Urinary bladder (tissue), 4 donors: ENCODE results near the gene C15orf62. TPM values are rescaled to one million over a fixed set of nuclear protein-coding genes. Genes with fewer than 3 reads are reported as not detected.
A peak's percentile ranks its signal among the peaks of the same experiment; 100 is the strongest.

Experiments used
- DNase-seq: peaks from one replicate; pipeline ENCODE4 v3.0.0-alpha.2; 2015; ENCODE audit errors: extremely low spot score
- H3K27ac ChIP-seq: one replicate; pipeline ENCODE4 v1.5.1; 2013; ENCODE audit warnings: low read depth, mild to moderate bottlenecking, moderate library complexity
- H3K36me3 ChIP-seq: one replicate; pipeline ENCODE4 v1.6.1; 2013; ENCODE audit warnings: mild to moderate bottlenecking, moderate library complexity; ENCODE audit not compliant: insufficient read depth
- H3K4me1 ChIP-seq: one replicate; pipeline ENCODE4 v1.6.1; 2013; ENCODE audit warnings: mild to moderate bottlenecking, moderate library complexity; ENCODE audit not compliant: insufficient read depth
- H3K4me3 ChIP-seq: one replicate; pipeline ENCODE4 v1.5.1; 2013; ENCODE audit warnings: low read depth, low read length
- WGBS: extraction: QIAGEN DNeasy Blood & Tissue Kit; methylation state at CpG from one replicate; pipeline ENCODE4 v1.1.7; 2013; 5-methylcytosine and 5-hydroxymethylcytosine counted together
- polyA plus RNA-seq: library from polyadenylated mRNA; stranded (reverse); fragments of 200-250 nt; gene quantifications from one replicate; pipeline ENCODE4 v1.2.3, GENCODE V29; 2013
- total RNA-seq: library from RNA; depleted of rRNA; stranded (reverse); fragments of >200 nt; gene quantifications from one replicate; pipeline ENCODE4 v1.2.3, GENCODE V29; 2014
- donor health status: healthy with polysubstance abuse.
- donor health status: healthy.

Gene C15orf62
- 0.11 TPM for total RNA-seq
- polyA plus RNA-seq = 1.2 TPM

- H3K27ac ChIP-seq = peak within 1 kb of the TSS; percentile 43
- H3K4me3 ChIP-seq = no peak within 1 kb of the TSS
- WGBS = 58% methylated on average over 28 of the region's 28 CpGs
- peaks cover 3% of the 10 kb centered on the region for H3K36me3 ChIP-seq
- no peak for DNase-seq
- no peaks in the 10 kb centered on the region for H3K4me1 ChIP-seq
Observed at GRCh38 chr15:40769274-40770146, at the start of gene C15orf62. TSS of gene C15orf62 (plus strand) at chr15:40769980. CDS start at chr15:40770496, 516 bp downstream.

- Histone ChIP-seq H3K4me1 (no peaks in the 10 kb centered on the region), H3K4me3 (no peak overlapping the region), H3K27ac (no peak overlapping the region), H3K36me3 (no peaks in the 10 kb centered on the region)
- 84% methylated on average over 1 of the region's 1 CpG for WGBS
- DNase-seq = no peak
Observed at GRCh38 chr15:40721701-40722100, 48.1 kb upstream of the C15orf62 start.

- Histone ChIP-seq H3K27ac (no peak overlapping the region), H3K4me1 (no peaks in the 10 kb centered on the region), H3K4me3 (no peak overlapping the region), H3K36me3 (no peaks in the 10 kb centered on the region)
- 93% methylated on average over 4 of the region's 4 CpGs for WGBS
- DNase-seq = no peak
Observed at GRCh38 chr15:40722354-40722753, 47.4 kb upstream of the C15orf62 start.

- H3K4me3 ChIP-seq = no peak overlapping the region
- no peak overlapping the region for H3K27ac ChIP-seq
- no peaks in the 10 kb centered on the region for H3K36me3 ChIP-seq
- DNase-seq = no peak
- WGBS = 92% methylated on average over 2 of the region's 2 CpGs
- no peaks in the 10 kb centered on the region for H3K4me1 ChIP-seq
Observed at GRCh38 chr15:40722934-40723333, 46.8 kb upstream of the C15orf62 start.

GRCh38 chr15:40723919-40724318, 45.9 kb upstream of the C15orf62 start:
- Histone ChIP-seq H3K27ac (no peak overlapping the region), H3K4me1 (no peaks in the 10 kb centered on the region), H3K4me3 (no peak overlapping the region), H3K36me3 (no peaks in the 10 kb centered on the region)
- no peak for DNase-seq
- WGBS = 74% methylated on average over 2 of the region's 2 CpGs

- H3K4me3 ChIP-seq = no peak overlapping the region
- H3K36me3 ChIP-seq = no peaks in the 10 kb centered on the region
- H3K27ac ChIP-seq = no peak overlapping the region
- DNase-seq = no peak
- no peaks in the 10 kb centered on the region for H3K4me1 ChIP-seq
- WGBS = 80% methylated on average over 3 of the region's 3 CpGs
Observed at GRCh38 chr15:40731034-40731433, 38.7 kb upstream of the C15orf62 start.

- no peak for DNase-seq
- 87% methylated on average over 4 of the region's 4 CpGs for WGBS
- Histone ChIP-seq H3K4me3 (no peak overlapping the region), H3K27ac (no peak overlapping the region), H3K36me3 (peaks cover 2% of the 10 kb centered on the region), H3K4me1 (no peaks in the 10 kb centered on the region)
Observed at GRCh38 chr15:40736575-40736974, 33.2 kb upstream of the C15orf62 start.

GRCh38 chr15:40737048-40737447, 32.7 kb upstream of the C15orf62 start:
- H3K36me3 ChIP-seq = peaks cover 2% of the 10 kb centered on the region
- no peak for DNase-seq
- no peaks in the 10 kb centered on the region for H3K4me1 ChIP-seq
- H3K27ac ChIP-seq = no peak overlapping the region
- WGBS = 94% methylated on average over 3 of the region's 3 CpGs
- no peak overlapping the region for H3K4me3 ChIP-seq

GRCh38 chr15:40739047-40739446, 30.7 kb upstream of the C15orf62 start:
- WGBS = 48% methylated on average over 2 of the region's 2 CpGs
- H3K36me3 ChIP-seq = peaks cover 4% of the 10 kb centered on the region
- H3K4me1 ChIP-seq = no peaks in the 10 kb centered on the region
- no peak overlapping the region for H3K27ac ChIP-seq
- no peak overlapping the region for H3K4me3 ChIP-seq
- no peak for DNase-seq

GRCh38 chr15:40739854-40740253, 29.9 kb upstream of the C15orf62 start:
- DNase-seq = no peak
- no peaks in the 10 kb centered on the region for H3K4me1 ChIP-seq
- 91% methylated on average over 2 of the region's 2 CpGs for WGBS

GRCh38 chr15:40743485-40743901, 26.3 kb upstream of the C15orf62 start:
- 66% methylated on average over 2 of the region's 2 CpGs for WGBS
- DNase-seq = no peak
- H3K36me3 ChIP-seq = peaks cover 2% of the 10 kb centered on the region

More at GRCh38 chr15:40739854-40740253, 29.9 kb upstream of the C15orf62 start:
- Histone ChIP-seq H3K27ac (no peak overlapping the region), H3K36me3 (peaks cover 4% of the 10 kb centered on the region), H3K4me3 (no peak overlapping the region)

GRCh38 chr15:40743921-40744814, 25.6 kb upstream of the C15orf62 start:
- Histone ChIP-seq H3K36me3 (peaks cover 2% of the 10 kb centered on the region), H3K4me3 (no peak overlapping the region), H3K27ac (no peak overlapping the region), H3K4me1 (no peaks in the 10 kb centered on the region)
- 80% methylated on average over 12 of the region's 12 CpGs for WGBS
- DNase-seq = no peak

More at GRCh38 chr15:40743485-40743901, 26.3 kb upstream of the C15orf62 start:
- Histone ChIP-seq H3K4me1 (no peaks in the 10 kb centered on the region), H3K27ac (no peak overlapping the region), H3K4me3 (no peak overlapping the region)

GRCh38 chr15:40744815-40745152, 25.0 kb upstream of the C15orf62 start:
- Histone ChIP-seq H3K4me3 (no peak overlapping the region), H3K36me3 (peaks cover 2% of the 10 kb centered on the region), H3K27ac (no peak overlapping the region), H3K4me1 (no peaks in the 10 kb centered on the region)
- DNase-seq = no peak
- WGBS = 60% methylated on average over 5 of the region's 5 CpGs
